ENCODE data around the gene ARHGDIA. TPM values are rescaled to one million over a fixed set of nuclear protein-coding genes. Genes with fewer than 3 reads are reported as not detected.
A peak's percentile ranks its signal among the peaks of the same experiment; 100 is the strongest.
"Not testable (repeated sequence)": the region's sequence is repeated elsewhere in the genome, so short reads cannot be mapped to it uniquely, and the experiment has no call there.

Gene ARHGDIA
- 172 TPM for polyA plus RNA-seq (2013, experiment 1 of 2)
- polyA plus RNA-seq (2013, experiment 2 of 2) = 174 TPM

DNA sequence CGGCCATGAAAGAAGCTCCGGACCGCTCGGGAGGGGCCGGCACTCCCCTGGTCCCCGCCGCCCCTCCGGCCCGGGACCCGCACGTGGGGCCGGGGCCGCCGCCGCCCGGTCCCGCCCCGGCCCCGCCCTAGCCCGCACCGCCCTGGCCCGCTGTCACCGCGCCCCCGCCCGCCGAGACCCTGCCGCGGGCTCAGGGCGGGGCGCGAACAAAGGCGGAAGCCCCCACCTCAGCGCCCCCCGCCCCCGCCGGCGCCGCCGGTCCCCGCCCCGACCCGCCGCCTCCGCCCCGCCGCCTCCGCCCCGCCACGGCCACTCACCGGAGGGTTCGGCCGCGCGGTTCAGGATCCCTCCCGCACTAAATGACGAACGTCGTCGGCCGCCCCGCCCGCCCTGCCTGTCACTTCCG, at the start of gene ARHGDIA:
ARHGDIA (minus strand) TSS at position 357 of the 406 bp plus-strand sequence. CDS start 1,407 bp downstream, outside the sequence.
- H3K4me3 ChIP-seq (ENCODE audit: low read length) = peak within 1 kb of the TSS; percentile 86
- under 1% methylated on average over 64 of the region's 64 CpGs for WGBS
- H3K27ac ChIP-seq (ENCODE audit: low read depth, low read length) = peak within 1 kb of the TSS; percentile 94
- H3K27me3 ChIP-seq (ENCODE audit: insufficient read depth, low read length) = no peaks in the 10 kb centered on the region
- H3K9me3 ChIP-seq (ENCODE audit: insufficient read depth, low read depth, low read length) = no peaks in the 10 kb centered on the region
- peak within 1 kb of the TSS; percentile 95 for H3K9ac ChIP-seq (ENCODE audit: low read depth, low read length)
- H3K4me1 ChIP-seq (ENCODE audit: insufficient read depth, low read length) = peaks cover 25% of the 10 kb centered on the region
- peaks cover 17% of the 10 kb centered on the region for H3K36me3 ChIP-seq (ENCODE audit: insufficient read depth, low read length)

- Histone ChIP-seq H3K4me3 (ENCODE audit: low read length) (no peak overlapping the region), H3K4me1 (ENCODE audit: insufficient read depth, low read length) (peaks cover 15% of the 10 kb centered on the region), H3K9me3 (ENCODE audit: insufficient read depth, low read depth, low read length) (no peaks in the 10 kb centered on the region), H3K9ac (ENCODE audit: low read depth, low read length) (no peak overlapping the region), H3K27me3 (ENCODE audit: insufficient read depth, low read length) (no peaks in the 10 kb centered on the region), H3K27ac (ENCODE audit: low read depth, low read length) (no peak overlapping the region), H3K36me3 (ENCODE audit: insufficient read depth, low read length) (peaks cover 59% of the 10 kb centered on the region)
- 90% methylated on average over 15 of the region's 15 CpGs for WGBS
These were observed 47.9 kb upstream of the ARHGDIA start for GRCh38 chr17:81918832-81919545.

DNA sequence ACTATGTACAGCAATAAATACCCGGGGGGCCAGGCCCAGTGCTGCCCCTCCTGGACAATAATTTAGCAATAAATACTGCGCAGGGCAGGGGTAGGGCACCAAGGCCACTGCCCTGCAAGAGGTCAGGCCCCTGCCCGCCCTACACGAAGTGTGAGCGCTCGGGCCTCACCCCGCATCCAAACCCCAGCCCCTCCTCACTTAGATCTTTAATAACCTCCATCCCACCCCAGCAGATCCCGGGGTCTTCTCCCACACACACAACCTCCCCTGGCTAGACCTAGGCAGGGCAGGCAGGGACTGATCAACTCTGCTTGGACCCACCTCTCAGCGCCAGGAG, 47.2 kb upstream of the ARHGDIA start:
- H3K4me1 ChIP-seq (ENCODE audit: insufficient read depth, low read length); H3K27ac ChIP-seq (ENCODE audit: low read depth, low read length); H3K27me3 ChIP-seq (ENCODE audit: insufficient read depth, low read length); H3K9me3 ChIP-seq (ENCODE audit: insufficient read depth, low read depth, low read length); H3K9ac ChIP-seq (ENCODE audit: low read depth, low read length): not testable (repeated sequence)
- Histone ChIP-seq H3K4me3 (ENCODE audit: low read length) (peak overlapping the region; percentile 87), H3K36me3 (ENCODE audit: insufficient read depth, low read length) (peaks cover 66% of the 10 kb centered on the region)
- WGBS = 42% methylated on average over 9 of the region's 9 CpGs

DNA sequence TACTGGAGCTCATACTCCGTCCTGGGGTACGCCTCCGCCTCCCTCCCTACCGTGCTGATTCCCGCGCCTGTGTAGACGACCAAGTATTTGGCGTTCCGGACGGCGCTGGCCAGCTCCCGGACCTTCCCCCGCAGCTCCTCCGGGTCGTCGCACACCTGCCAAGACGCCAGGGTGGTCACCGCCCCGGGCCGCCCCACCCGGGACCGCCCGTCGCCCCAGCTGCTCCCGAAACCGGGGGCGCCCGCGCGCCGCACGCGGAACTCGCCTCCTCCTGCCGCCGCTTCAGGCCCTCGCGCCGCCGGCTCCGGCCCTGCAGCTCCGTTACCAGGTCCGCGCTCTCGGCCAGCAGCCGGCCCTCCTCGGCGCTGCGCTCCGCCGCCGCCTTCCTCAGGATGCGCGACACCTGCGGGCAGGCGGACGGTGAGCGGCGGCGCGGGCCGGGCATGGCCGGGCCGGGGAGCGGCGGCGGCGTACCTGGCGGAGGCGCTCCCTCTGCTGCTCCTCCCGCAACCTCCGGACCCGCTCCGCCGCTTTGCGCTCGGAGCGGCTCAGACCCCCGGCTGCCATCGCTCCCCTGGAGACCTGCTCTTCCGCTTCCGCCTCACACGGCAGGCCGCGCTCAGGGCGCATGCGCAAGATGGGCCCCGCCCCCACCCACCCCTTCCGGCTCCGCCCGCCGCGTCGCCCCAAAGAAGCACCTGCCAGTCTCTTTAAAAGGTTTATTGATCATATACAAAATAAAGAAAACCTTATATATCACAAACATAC, 46.6 kb upstream of the ARHGDIA start, which contains the start of gene SIRT7:
SIRT7 (minus strand) TSS at position 612 of the 768 bp plus-strand sequence; CDS start at position 567, 45 bp downstream.
- Histone ChIP-seq H3K4me1 (ENCODE audit: insufficient read depth, low read length) (peaks cover 6% of the 10 kb centered on the region; the same call in 1 of the 2 replicates), H3K27me3 (ENCODE audit: insufficient read depth, low read length) (no peaks in the 10 kb centered on the region), H3K4me3 (ENCODE audit: low read length) (peak within 1 kb of the TSS; percentile 87), H3K27ac (ENCODE audit: low read depth, low read length) (peak within 1 kb of the TSS; percentile 60; the same call in 1 of the 2 replicates), H3K9ac (ENCODE audit: low read depth, low read length) (peak within 1 kb of the TSS; percentile 81), H3K36me3 (ENCODE audit: insufficient read depth, low read length) (peaks cover 71% of the 10 kb centered on the region), H3K9me3 (ENCODE audit: insufficient read depth, low read depth, low read length) (no peaks in the 10 kb centered on the region)
- under 1% methylated on average over 88 of the region's 94 CpGs for WGBS

- 84% methylated on average over 21 of the region's 21 CpGs for WGBS
- H3K27me3 ChIP-seq (ENCODE audit: insufficient read depth, low read length) = no peaks in the 10 kb centered on the region
- no peak overlapping the region for H3K27ac ChIP-seq (ENCODE audit: low read depth, low read length)
- peaks cover 6% of the 10 kb centered on the region; the same call in 1 of the 2 replicates for H3K4me1 ChIP-seq (ENCODE audit: insufficient read depth, low read length)
- H3K9me3 ChIP-seq (ENCODE audit: insufficient read depth, low read depth, low read length) = no peaks in the 10 kb centered on the region
- peak overlapping the region; percentile 87 for H3K4me3 ChIP-seq (ENCODE audit: low read length)
- H3K9ac ChIP-seq (ENCODE audit: low read depth, low read length) = 0 out of 2 replicates have a peak overlapping the region, but pooled peaks have one; percentile 81
- H3K36me3 ChIP-seq (ENCODE audit: insufficient read depth, low read length) = peaks cover 59% of the 10 kb centered on the region
These were observed 45.3 kb upstream of the ARHGDIA start for GRCh38 chr17:81916234-81917001.

DNA sequence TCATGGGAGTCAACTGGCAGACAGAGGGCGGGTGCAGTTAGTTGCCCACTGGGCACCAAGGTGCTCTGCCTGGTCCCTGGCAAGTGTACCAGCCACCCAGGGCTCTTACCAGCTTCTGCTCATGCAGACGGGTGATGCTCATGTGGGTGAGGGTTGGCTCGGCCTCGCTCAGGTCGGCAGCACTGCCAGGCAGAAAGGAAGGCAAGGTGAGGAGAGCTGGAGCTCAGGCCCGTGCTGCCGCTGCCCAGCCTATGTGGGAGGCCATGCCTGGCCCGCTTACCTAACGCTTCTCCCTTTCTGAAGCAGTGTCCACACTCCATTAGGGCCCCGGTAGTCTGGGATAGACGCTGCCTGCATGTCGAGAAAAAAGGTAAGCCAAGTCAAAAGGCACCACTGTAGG, 44.2 kb upstream of the ARHGDIA start:
- no peak overlapping the region for H3K4me3 ChIP-seq (ENCODE audit: low read length)
- peaks cover 6% of the 10 kb centered on the region; the same call in 1 of the 2 replicates for H3K4me1 ChIP-seq (ENCODE audit: insufficient read depth, low read length)
- no peak overlapping the region for H3K9ac ChIP-seq (ENCODE audit: low read depth, low read length)
- H3K27me3 ChIP-seq (ENCODE audit: insufficient read depth, low read length) = peaks cover 3% of the 10 kb centered on the region
- no peaks in the 10 kb centered on the region for H3K9me3 ChIP-seq (ENCODE audit: insufficient read depth, low read depth, low read length)
- 95% methylated on average over 12 of the region's 12 CpGs for WGBS
- no peak overlapping the region for H3K27ac ChIP-seq (ENCODE audit: low read depth, low read length)
- peaks cover 49% of the 10 kb centered on the region for H3K36me3 ChIP-seq (ENCODE audit: insufficient read depth, low read length)

DNA sequence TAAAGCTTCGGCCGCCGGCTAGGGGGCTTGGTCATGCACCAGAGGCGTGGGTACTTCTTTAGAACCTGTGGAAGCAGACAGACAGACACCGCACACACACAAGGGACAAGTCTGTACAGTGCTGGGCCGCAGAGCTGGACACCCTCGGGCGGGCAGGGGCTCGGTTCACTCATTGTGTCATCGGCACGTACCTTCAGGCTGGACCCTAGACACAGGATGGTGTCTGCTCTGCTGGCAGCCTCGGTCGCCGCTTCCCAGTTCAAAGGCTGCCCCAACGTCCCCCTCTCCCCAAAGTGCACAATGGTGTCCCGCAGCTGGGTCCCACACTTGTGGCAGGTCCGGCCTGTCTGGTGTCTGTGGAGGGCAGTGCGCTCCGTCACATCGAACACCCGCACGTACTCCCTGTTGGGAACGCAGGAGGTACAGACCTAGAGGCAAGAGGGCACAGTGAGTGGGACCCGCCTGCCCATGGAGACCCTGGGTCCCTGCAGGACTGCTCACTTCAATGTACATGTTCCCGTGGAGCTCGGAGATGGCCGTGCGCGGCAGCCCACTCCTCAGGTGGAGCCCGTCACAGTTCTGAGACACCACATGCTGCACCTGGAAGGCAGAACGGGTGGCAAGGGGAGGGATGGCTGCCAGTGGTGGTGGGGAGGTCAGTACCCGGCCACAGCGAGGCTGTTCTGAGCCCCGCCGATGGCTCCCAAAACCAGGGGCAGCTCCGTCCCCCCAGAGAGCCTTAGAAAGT, 43.1 kb upstream of the ARHGDIA start:
- peaks cover 6% of the 10 kb centered on the region; the same call in 1 of the 2 replicates for H3K4me1 ChIP-seq (ENCODE audit: insufficient read depth, low read length)
- H3K4me3 ChIP-seq (ENCODE audit: low read length) = no peak overlapping the region
- peaks cover 38% of the 10 kb centered on the region for H3K36me3 ChIP-seq (ENCODE audit: insufficient read depth, low read length)
- no peak overlapping the region for H3K27ac ChIP-seq (ENCODE audit: low read depth, low read length)
- H3K9ac ChIP-seq (ENCODE audit: low read depth, low read length) = no peak overlapping the region
- H3K9me3 ChIP-seq (ENCODE audit: insufficient read depth, low read depth, low read length) = no peaks in the 10 kb centered on the region
- WGBS = 96% methylated on average over 36 of the region's 36 CpGs
- peaks cover 10% of the 10 kb centered on the region for H3K27me3 ChIP-seq (ENCODE audit: insufficient read depth, low read length)

- WGBS = 95% methylated on average over 31 of the region's 31 CpGs
- H3K4me3 ChIP-seq (ENCODE audit: low read length) = no peak overlapping the region
- no peak overlapping the region for H3K9ac ChIP-seq (ENCODE audit: low read depth, low read length)
These were observed 42.4 kb upstream of the ARHGDIA start for GRCh38 chr17:81913394-81914102.

DNA sequence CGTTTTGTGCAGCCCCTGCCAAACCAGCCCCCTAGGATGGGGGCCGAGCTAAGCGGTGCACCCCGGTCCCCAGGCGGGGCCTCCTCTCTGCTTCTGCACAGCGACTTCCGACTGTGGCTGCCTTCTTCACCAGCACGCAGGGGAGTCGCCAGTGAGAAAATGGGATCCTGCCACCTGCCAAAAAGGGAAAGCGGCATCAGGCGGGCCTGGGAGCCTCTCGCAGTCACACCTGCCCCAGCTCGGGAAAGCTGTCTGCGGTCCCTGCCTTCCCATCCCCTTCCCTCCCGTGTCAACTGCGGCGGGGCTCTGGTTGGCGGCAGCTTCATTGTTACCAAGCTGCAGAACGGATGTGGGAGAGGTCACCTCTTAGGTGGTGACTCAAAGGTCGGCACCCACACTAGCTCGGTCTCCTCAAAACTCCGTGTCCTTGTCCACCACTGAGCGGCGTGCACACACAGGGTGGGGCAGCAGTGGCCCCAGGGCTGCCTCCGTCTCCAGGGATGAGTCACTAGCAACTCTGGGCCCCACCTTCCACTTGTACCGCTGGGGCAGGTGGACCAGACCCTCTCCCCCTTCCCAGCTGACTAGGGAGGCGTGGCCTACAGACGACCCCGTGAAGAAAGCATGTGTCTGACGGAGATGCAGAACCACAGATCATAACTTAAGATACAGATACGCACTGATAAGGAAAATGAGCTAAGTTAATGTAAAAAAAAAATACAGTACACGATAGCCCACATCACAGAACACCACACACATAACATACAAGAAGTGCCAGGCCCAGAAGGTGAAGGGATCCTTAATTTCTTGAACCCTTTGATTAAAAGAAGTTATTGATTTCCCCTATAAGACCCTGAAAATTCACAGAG, 41.5 kb upstream of the ARHGDIA start:
- WGBS = 93% methylated on average over 31 of the region's 32 CpGs
- Histone ChIP-seq H3K36me3 (ENCODE audit: insufficient read depth, low read length) (peaks cover 36% of the 10 kb centered on the region), H3K27ac (ENCODE audit: low read depth, low read length) (no peak overlapping the region), H3K9me3 (ENCODE audit: insufficient read depth, low read depth, low read length) (no peaks in the 10 kb centered on the region), H3K27me3 (ENCODE audit: insufficient read depth, low read length) (peaks cover 10% of the 10 kb centered on the region), H3K9ac (ENCODE audit: low read depth, low read length) (no peak overlapping the region), H3K4me1 (ENCODE audit: insufficient read depth, low read length) (peaks cover 6% of the 10 kb centered on the region; the same call in 1 of the 2 replicates), H3K4me3 (ENCODE audit: low read length) (no peak overlapping the region)

More at GRCh38 chr17:81913394-81914102, 42.4 kb upstream of the ARHGDIA start:
- Histone ChIP-seq H3K27me3 (ENCODE audit: insufficient read depth, low read length) (peaks cover 10% of the 10 kb centered on the region), H3K36me3 (ENCODE audit: insufficient read depth, low read length) (peaks cover 36% of the 10 kb centered on the region), H3K4me1 (ENCODE audit: insufficient read depth, low read length) (peaks cover 6% of the 10 kb centered on the region; the same call in 1 of the 2 replicates), H3K9me3 (ENCODE audit: insufficient read depth, low read depth, low read length) (no peaks in the 10 kb centered on the region), H3K27ac (ENCODE audit: low read depth, low read length) (no peak overlapping the region)
